Stimulated activated CD8-positive, alpha-beta memory T cell treated with anti-CD3 and anti-CD28 coated beads, Interleukin-15, amount 100 ng/mL, for 24 hours (primary cell): ENCODE measurements around the gene OPN1MW.
"Not testable (repeated sequence)": the region's sequence is repeated elsewhere in the genome, so short reads cannot be mapped to it uniquely, and the experiment has no call there.

ENCODE experiments used
- DNase-seq: peaks from one replicate; pipeline ENCODE4 v3.0.0-alpha.2; 2020; ENCODE audit warnings: low read depth

OPN1MW gene

GRCh38 chrX:154211057-154211456 is 28.7 kb downstream of the OPN1MW start:
- DNase-seq, result not testable (repeated sequence)

GRCh38 chrX:154211499-154211898 is 29.1 kb downstream of the OPN1MW start:
- DNase-seq, result not testable (repeated sequence)

- DNase-seq, result not testable (repeated sequence)
Observed at GRCh38 chrX:154219456-154219855, 37.1 kb downstream of the OPN1MW start, which contains the start of gene OPN1MW2. Gene OPN1MW2, plus strand, starts transcription at chrX:154219756. Its CDS starts 60 bp downstream, at chrX:154219816.

GRCh38 chrX:154225292-154225691 is 42.9 kb downstream of the OPN1MW start:
- DNase-seq, result not testable (repeated sequence)

- not testable (repeated sequence) for DNase-seq
Observed at GRCh38 chrX:154226706-154227105, 44.3 kb downstream of the OPN1MW start.

GRCh38 chrX:154231443-154231842 is 49.0 kb downstream of the OPN1MW start:
- DNase-seq, result not testable (repeated sequence)

GRCh38 chrX:154233620-154234019 is 51.2 kb downstream of the OPN1MW start:
- not testable (repeated sequence) for DNase-seq

- DNase-seq, result not testable (repeated sequence)
Observed at GRCh38 chrX:154238939-154239559, 56.7 kb downstream of the OPN1MW start.

- not testable (repeated sequence) for DNase-seq
Observed at GRCh38 chrX:154239982-154240503, 57.6 kb downstream of the OPN1MW start.
